ENCODE results near the gene NRIP3. TPM values are rescaled to one million over a fixed set of nuclear protein-coding genes. Genes with fewer than 3 reads are reported as not detected.

Gene NRIP3
- total RNA-seq, 1 experiment from 2014 or later, result 2.1 TPM

- no peak for TF ChIP-seq CTCF (conservative IDR thresholded peaks at IDR 0.05)
- no peak for TF ChIP-seq EZH2 (IDR thresholded peaks at IDR 0.05; ENCODE audit: low read depth)
- Histone ChIP-seq H3K9me3 (ENCODE audit: insufficient read depth, low read depth) (no peaks in the 10 kb centered on the region), H3F3A (ENCODE audit: insufficient read depth, low read depth) (no peaks in the 10 kb centered on the region), H3K36me3 (ENCODE audit: low read depth) (no peaks in the 10 kb centered on the region), H3K4me3 (peak overlapping the region; percentile 59; the same call in 1 of the 2 replicates), H3K9me2 (ENCODE audit: insufficient read depth) (no peaks in the 10 kb centered on the region), H3K4me1 (replicated peaks; ENCODE audit: insufficient read depth) (peaks cover 15% of the 10 kb centered on the region), H2AFZ (no peak overlapping the region), H3K27ac (no peak overlapping the region), H3K27me3 (ENCODE audit: insufficient read depth, low read depth) (no peaks in the 10 kb centered on the region), H4K20me1 (ENCODE audit: insufficient read depth) (no peaks in the 10 kb centered on the region), H3K4me2 (peak overlapping the region; percentile 92), H3K79me2 (ENCODE audit: low read depth) (peaks cover 31% of the 10 kb centered on the region)
- intact Hi-C loops (cut with micrococcal nuclease; ENCODE audit: unreplicated experiment), result loop anchor here (10.0 kb wide), 2 partner anchors 578 to 738 kb away; no protein-coding TSS in a partner anchor
- BruUV-seq (replicated peaks), result no TSS peak
- POLR2A ChIA-PET (ENCODE audit: unreplicated experiment), result no interaction called here
- CTCF ChIA-PET, result no interaction called here
- DNase-seq, result no peak
These were observed 41.0 kb downstream of the NRIP3 start for GRCh38 chr11:8962841-8963240.

GRCh38 chr11:8961401-8961800, 42.4 kb downstream of the NRIP3 start:
- no peaks in the 10 kb centered on the region for H3K27me3 ChIP-seq (ENCODE audit: insufficient read depth, low read depth)
- TF ChIP-seq EZH2 (IDR thresholded peaks at IDR 0.05; ENCODE audit: low read depth), result no peak
- TF ChIP-seq CTCF (conservative IDR thresholded peaks at IDR 0.05), result no peak
- POLR2A ChIA-PET (ENCODE audit: unreplicated experiment), result no interaction called here
- H3K9me3 ChIP-seq (ENCODE audit: insufficient read depth, low read depth), result no peaks in the 10 kb centered on the region
- H3K79me2 ChIP-seq (ENCODE audit: low read depth), result peaks cover 31% of the 10 kb centered on the region
- no TSS peak for BruUV-seq (replicated peaks)
- H4K20me1 ChIP-seq (ENCODE audit: insufficient read depth), result no peaks in the 10 kb centered on the region
- peaks cover 15% of the 10 kb centered on the region for H3K4me1 ChIP-seq (replicated peaks; ENCODE audit: insufficient read depth)
- no peaks in the 10 kb centered on the region for H3F3A ChIP-seq (ENCODE audit: insufficient read depth, low read depth)
- DNase-seq, result no peak
- intact Hi-C loops (cut with micrococcal nuclease; ENCODE audit: unreplicated experiment), result loop anchor here (10.0 kb wide), 2 partner anchors 577 to 737 kb away; no protein-coding TSS in a partner anchor
- H3K36me3 ChIP-seq (ENCODE audit: low read depth), result no peaks in the 10 kb centered on the region
- no peaks in the 10 kb centered on the region for H3K9me2 ChIP-seq (ENCODE audit: insufficient read depth)
- no peak overlapping the region for H3K4me3 ChIP-seq
- CTCF ChIA-PET, result no interaction called here
- H3K4me2 ChIP-seq, result no peak overlapping the region
- no peak overlapping the region for H3K27ac ChIP-seq
- H2AFZ ChIP-seq, result no peak overlapping the region

- Histone ChIP-seq H3F3A (ENCODE audit: insufficient read depth, low read depth) (no peaks in the 10 kb centered on the region), H3K79me2 (ENCODE audit: low read depth) (peaks cover 31% of the 10 kb centered on the region), H3K9me2 (ENCODE audit: insufficient read depth) (no peaks in the 10 kb centered on the region), H4K20me1 (ENCODE audit: insufficient read depth) (no peaks in the 10 kb centered on the region), H3K4me3 (no peak overlapping the region), H2AFZ (no peak overlapping the region), H3K4me1 (replicated peaks; ENCODE audit: insufficient read depth) (peaks cover 10% of the 10 kb centered on the region), H3K4me2 (no peak overlapping the region), H3K27me3 (ENCODE audit: insufficient read depth, low read depth) (no peaks in the 10 kb centered on the region), H3K9me3 (ENCODE audit: insufficient read depth, low read depth) (no peaks in the 10 kb centered on the region), H3K36me3 (ENCODE audit: low read depth) (no peaks in the 10 kb centered on the region), H3K27ac (no peak overlapping the region)
- intact Hi-C loops (cut with micrococcal nuclease; ENCODE audit: unreplicated experiment), result loop anchor here (2.0 to 10.0 kb wide), 6 partner anchors 43 to 735 kb away; no protein-coding TSS in a partner anchor
- no TSS peak for BruUV-seq (replicated peaks)
- ChIA-PET CTCF (interaction anchor here (0.7 to 1.1 kb wide), 3 partner anchors 42 to 260 kb away, joined by 3 to 4 read pairs (median 3); no protein-coding TSS in a partner anchor), POLR2A (ENCODE audit: unreplicated experiment) (interaction anchor here (0.6 kb wide), 1 partner anchor 272 kb away, joined by 3 read pairs; no protein-coding TSS in a partner anchor)
- TF ChIP-seq EZH2 (IDR thresholded peaks at IDR 0.05; ENCODE audit: low read depth) (no peak), CTCF (conservative IDR thresholded peaks at IDR 0.05) (peak; percentile 75)
- DNase-seq, result peak; percentile 30 to 56
These were observed 44.1 kb downstream of the NRIP3 start for GRCh38 chr11:8959546-8960166.
